ENCODE results near the gene EME2. TPM values are rescaled to one million over a fixed set of nuclear protein-coding genes. Genes with fewer than 3 reads are reported as not detected.

EME2 gene
- total and polyA plus RNA-seq, 2 of the 13 experiments (the other 11 are each of a cell fraction or from before 2014, with no cell fraction given): 4.4 to 7.6 TPM

DNA sequence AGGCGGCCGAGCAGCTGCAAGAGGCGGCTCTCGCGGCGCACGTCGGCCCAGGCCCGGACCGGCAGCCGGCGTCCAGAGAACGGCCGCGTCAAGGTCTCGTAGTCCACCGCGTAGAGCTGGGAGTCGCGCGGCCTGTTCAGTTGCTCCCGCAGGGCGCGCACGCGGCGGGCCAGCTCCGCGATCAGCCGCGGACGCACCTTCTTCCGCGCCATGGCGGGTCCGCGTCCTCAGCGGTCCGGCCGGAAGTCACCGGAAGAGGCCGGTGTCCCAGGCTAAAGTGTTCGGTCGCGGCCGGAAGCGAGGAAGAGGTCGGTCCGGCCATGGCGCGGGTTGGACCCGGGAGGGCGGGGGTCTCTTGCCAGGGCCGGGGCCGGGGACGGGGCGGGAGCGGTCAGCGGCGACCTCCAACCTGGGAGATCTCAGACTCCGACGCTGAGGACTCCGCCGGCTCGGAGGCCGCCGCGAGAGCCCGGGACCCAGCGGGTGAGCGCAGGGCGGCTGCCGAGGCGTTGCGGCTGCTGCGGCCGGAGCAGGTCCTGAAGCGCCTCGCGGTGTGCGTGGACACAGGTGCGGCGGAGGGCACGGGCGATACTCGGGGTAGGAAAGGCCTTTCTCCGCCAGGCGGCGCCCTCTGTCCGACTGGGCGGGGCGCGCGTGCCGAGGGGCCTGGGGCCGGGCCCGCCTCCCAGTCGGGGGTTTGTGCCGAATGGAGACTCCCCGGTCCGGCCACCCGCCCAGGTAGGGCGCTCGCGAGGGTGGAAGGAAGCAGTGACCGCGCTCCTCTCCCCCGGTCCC is 495 bp downstream of the EME2 start, which contains the start of gene MRPS34 (continued):
- no peak for TF ChIP-seq ZNF460 (CRISPR knock-in tag; IDR thresholded peaks at IDR 0.05; ENCODE audit: borderline replicate concordance)
- TF ChIP-seq TMF1 (CRISPR knock-in tag; IDR thresholded peaks at IDR 0.05; ENCODE audit: low read depth): peak; percentile 85
- no peak; the same call in 1 of the 2 replicates for TF ChIP-seq DPF2 (CRISPR knock-in tag; IDR thresholded peaks at IDR 0.05; ENCODE audit: borderline replicate concordance, low read depth)
- TF ChIP-seq TOPORS (CRISPR knock-in tag; IDR thresholded peaks at IDR 0.05): peak; percentile 86
- TF ChIP-seq ZFP82 (CRISPR knock-in tag; IDR thresholded peaks at IDR 0.05; ENCODE audit: borderline replicate concordance): 0 out of 2 replicates have a peak, but pooled peaks have one; percentile 63
- peak; percentile 84 for TF ChIP-seq TARDBP (CRISPR knock-in tag; IDR thresholded peaks at IDR 0.05)
- peak; percentile 64 for TF ChIP-seq RXRB (CRISPR knock-in tag; IDR thresholded peaks at IDR 0.05; ENCODE audit: borderline replicate concordance)
- TF ChIP-seq, protein P1, sequence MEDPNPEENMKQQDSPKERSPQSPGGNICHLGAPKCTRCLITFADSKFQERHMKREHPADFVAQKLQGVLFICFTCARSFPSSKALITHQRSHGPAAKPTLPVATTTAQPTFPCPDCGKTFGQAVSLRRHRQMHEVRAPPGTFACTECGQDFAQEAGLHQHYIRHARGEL (CRISPR knock-in tag; IDR thresholded peaks at IDR 0.05): no peak
- no peak for TF ChIP-seq ZNF138 (CRISPR knock-in tag; IDR thresholded peaks at IDR 0.05; ENCODE audit: low read depth)
- TF ChIP-seq ZNF547 (CRISPR knock-in tag; IDR thresholded peaks at IDR 0.05): peak; percentile 65
- TF ChIP-seq IKZF4 (CRISPR knock-in tag; IDR thresholded peaks at IDR 0.05; ENCODE audit: borderline replicate concordance, low read depth, not compliant biosample characterization): peak; percentile 44
- peak; percentile 48 for TF ChIP-seq NFYC (CRISPR knock-in tag; IDR thresholded peaks at IDR 0.05)
- TF ChIP-seq, protein P2, sequence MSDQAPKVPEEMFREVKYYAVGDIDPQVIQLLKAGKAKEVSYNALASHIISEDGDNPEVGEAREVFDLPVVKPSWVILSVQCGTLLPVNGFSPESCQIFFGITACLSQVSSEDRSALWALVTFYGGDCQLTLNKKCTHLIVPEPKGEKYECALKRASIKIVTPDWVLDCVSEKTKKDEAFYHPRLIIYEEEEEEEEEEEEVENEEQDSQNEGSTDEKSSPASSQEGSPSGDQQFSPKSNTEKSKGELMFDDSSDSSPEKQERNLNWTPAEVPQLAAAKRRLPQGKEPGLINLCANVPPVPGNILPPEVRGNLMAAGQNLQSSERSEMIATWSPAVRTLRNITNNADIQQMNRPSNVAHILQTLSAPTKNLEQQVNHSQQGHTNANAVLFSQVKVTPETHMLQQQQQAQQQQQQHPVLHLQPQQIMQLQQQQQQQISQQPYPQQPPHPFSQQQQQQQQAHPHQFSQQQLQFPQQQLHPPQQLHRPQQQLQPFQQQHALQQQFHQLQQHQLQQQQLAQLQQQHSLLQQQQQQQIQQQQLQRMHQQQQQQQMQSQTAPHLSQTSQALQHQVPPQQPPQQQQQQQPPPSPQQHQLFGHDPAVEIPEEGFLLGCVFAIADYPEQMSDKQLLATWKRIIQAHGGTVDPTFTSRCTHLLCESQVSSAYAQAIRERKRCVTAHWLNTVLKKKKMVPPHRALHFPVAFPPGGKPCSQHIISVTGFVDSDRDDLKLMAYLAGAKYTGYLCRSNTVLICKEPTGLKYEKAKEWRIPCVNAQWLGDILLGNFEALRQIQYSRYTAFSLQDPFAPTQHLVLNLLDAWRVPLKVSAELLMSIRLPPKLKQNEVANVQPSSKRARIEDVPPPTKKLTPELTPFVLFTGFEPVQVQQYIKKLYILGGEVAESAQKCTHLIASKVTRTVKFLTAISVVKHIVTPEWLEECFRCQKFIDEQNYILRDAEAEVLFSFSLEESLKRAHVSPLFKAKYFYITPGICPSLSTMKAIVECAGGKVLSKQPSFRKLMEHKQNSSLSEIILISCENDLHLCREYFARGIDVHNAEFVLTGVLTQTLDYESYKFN (CRISPR knock-in tag; conservative IDR thresholded peaks at IDR 0.05): peak; percentile 31; the same call in 1 of the 2 replicates
- no peak for TF ChIP-seq CC2D1A (CRISPR knock-in tag; IDR thresholded peaks at IDR 0.05)
- TF ChIP-seq HOXA7 (CRISPR knock-in tag; IDR thresholded peaks at IDR 0.05): 0 out of 2 replicates have a peak, but pooled peaks have one; percentile 54
- TF ChIP-seq, protein P3, sequence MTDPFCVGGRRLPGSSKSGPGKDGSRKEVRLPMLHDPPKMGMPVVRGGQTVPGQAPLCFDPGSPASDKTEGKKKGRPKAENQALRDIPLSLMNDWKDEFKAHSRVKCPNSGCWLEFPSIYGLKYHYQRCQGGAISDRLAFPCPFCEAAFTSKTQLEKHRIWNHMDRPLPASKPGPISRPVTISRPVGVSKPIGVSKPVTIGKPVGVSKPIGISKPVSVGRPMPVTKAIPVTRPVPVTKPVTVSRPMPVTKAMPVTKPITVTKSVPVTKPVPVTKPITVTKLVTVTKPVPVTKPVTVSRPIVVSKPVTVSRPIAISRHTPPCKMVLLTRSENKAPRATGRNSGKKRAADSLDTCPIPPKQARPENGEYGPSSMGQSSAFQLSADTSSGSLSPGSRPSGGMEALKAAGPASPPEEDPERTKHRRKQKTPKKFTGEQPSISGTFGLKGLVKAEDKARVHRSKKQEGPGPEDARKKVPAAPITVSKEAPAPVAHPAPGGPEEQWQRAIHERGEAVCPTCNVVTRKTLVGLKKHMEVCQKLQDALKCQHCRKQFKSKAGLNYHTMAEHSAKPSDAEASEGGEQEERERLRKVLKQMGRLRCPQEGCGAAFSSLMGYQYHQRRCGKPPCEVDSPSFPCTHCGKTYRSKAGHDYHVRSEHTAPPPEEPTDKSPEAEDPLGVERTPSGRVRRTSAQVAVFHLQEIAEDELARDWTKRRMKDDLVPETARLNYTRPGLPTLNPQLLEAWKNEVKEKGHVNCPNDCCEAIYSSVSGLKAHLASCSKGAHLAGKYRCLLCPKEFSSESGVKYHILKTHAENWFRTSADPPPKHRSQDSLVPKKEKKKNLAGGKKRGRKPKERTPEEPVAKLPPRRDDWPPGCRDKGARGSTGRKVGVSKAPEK (CRISPR knock-in tag; IDR thresholded peaks at IDR 0.05; ENCODE audit: borderline replicate concordance): no peak
- TF ChIP-seq ZNF543 (CRISPR knock-in tag; IDR thresholded peaks at IDR 0.05): no peak; the same call in 1 of the 2 replicates
- TF ChIP-seq GATAD2A (CRISPR knock-in tag; IDR thresholded peaks at IDR 0.05): peak; percentile 20; the same call in 1 of the 2 replicates
- TF ChIP-seq, protein P4, sequence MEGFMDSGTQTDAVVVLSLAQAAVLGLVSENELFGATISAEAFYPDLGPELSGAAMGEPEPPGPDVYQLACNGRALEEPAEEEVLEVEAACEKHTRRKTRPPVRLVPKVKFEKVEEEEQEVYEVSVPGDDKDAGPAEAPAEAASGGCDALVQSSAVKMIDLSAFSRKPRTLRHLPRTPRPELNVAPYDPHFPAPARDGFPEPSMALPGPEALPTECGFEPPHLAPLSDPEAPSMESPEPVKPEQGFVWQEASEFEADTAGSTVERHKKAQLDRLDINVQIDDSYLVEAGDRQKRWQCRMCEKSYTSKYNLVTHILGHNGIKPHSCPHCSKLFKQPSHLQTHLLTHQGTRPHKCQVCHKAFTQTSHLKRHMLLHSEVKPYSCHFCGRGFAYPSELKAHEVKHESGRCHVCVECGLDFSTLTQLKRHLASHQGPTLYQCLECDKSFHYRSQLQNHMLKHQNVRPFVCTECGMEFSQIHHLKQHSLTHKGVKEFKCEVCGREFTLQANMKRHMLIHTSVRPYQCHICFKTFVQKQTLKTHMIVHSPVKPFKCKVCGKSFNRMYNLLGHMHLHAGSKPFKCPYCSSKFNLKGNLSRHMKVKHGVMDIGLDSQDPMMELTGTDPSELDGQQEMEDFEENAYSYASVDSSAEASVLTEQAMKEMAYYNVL (CRISPR knock-in tag; IDR thresholded peaks at IDR 0.05; ENCODE audit: borderline replicate concordance): peak; percentile 82; the same call in 1 of the 2 replicates
- TF ChIP-seq ZNF335 (CRISPR knock-in tag; IDR thresholded peaks at IDR 0.05): no peak
- peak; percentile 74 for TF ChIP-seq TGIF2 (CRISPR knock-in tag; IDR thresholded peaks at IDR 0.05)

Data from HepG2 (cell line).